GM23338 (cell line): Measurements from ENCODE around the gene FAM120A.

Experiments used
- POLR2AphosphoS5 ChIP-seq: IDR thresholded peaks from 2 replicates; pipeline ENCODE4 v1.6.1; 2016; ENCODE audit warnings: antibody characterized with exemption, low read depth
- TF ChIP-seq, protein P1 (sequence below), 2 experiments: fragments of 200-600 bp in 1 of 2; sonication (generic) in 1 of 2; conservative IDR thresholded peaks; 2 replicates each; pipeline versions ENCODE4 v1.5.1 to v1.6.1; 2016 to 2017; ENCODE audit warnings: antibody characterized with exemption in 2 of 2, low read depth in 2 of 2, mild to moderate bottlenecking in 2 of 2, moderate library complexity in 1 of 2

DNA sequence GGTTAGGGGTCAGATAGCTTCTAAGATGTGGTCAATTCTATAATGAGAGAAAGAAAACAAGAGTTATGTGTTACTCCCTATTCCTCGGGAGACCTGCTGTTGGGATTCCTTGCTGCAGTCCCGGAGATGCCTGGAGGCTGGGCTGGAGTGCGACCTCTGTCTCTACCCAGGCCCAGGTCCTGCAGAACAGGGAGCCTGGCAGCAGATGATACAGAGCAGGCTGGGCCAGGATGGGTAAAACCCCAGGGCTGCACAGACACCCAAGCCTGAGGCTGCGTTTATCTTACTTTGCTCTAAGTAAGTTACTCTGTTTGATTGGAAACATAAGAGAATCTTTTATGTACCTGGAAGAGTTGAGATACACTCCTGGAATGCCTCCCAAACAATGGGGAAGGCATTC lies 28.8 kb downstream of the FAM120A start:
- no peak for TF ChIP-seq POLR2AphosphoS5
- TF ChIP-seq, protein P1, sequence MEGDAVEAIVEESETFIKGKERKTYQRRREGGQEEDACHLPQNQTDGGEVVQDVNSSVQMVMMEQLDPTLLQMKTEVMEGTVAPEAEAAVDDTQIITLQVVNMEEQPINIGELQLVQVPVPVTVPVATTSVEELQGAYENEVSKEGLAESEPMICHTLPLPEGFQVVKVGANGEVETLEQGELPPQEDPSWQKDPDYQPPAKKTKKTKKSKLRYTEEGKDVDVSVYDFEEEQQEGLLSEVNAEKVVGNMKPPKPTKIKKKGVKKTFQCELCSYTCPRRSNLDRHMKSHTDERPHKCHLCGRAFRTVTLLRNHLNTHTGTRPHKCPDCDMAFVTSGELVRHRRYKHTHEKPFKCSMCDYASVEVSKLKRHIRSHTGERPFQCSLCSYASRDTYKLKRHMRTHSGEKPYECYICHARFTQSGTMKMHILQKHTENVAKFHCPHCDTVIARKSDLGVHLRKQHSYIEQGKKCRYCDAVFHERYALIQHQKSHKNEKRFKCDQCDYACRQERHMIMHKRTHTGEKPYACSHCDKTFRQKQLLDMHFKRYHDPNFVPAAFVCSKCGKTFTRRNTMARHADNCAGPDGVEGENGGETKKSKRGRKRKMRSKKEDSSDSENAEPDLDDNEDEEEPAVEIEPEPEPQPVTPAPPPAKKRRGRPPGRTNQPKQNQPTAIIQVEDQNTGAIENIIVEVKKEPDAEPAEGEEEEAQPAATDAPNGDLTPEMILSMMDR (conservative IDR thresholded peaks at IDR 0.05; ENCODE audit: low read depth in 2 of 2), result no peak
